Stimulated activated CD4-positive, alpha-beta T cell treated with anti-CD3 and anti-CD28 coated beads, Interleukin-15, amount 100 ng/mL, for 48 hours (primary cell): ENCODE results near the gene PLP2.
A peak's percentile ranks its signal among the peaks of the same experiment; 100 is the strongest.

Source experiments
- DNase-seq, 2 donors: peaks; one replicate each; pipeline ENCODE4 v3.0.0-alpha.2; 2020; ENCODE audit warnings: low read depth in 2 of 2

PLP2 gene

GRCh38 chrX:49186125-49187027 lies 14.7 kb downstream of the PLP2 start, which contains the start of gene PRICKLE3:
Gene PRICKLE3 (minus strand): TSS chrX:49186373. CDS start chrX:49186297, 76 bp downstream.
- DNase-seq, result peak in 1 of 2 donors; percentile 69

DNA sequence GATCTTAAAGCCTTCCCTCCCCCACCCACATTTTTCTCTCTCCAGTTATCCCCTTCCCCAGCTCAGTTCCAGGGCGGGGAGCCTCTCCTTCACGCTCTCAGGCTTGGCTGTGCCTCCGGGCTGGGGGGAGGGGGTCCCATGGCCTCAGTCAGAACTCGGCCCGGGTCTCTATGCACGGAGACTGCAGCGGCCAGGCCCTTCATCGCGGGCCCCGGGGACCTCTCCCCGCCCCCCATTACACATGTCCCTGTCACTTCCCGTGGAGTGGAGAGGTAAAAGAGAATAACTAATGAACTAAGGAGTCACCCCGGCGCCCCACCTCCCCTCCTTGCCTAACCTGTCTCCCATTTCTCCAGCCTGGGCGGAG lies 15.3 kb downstream of the PLP2 start:
- no peak for DNase-seq

DNA sequence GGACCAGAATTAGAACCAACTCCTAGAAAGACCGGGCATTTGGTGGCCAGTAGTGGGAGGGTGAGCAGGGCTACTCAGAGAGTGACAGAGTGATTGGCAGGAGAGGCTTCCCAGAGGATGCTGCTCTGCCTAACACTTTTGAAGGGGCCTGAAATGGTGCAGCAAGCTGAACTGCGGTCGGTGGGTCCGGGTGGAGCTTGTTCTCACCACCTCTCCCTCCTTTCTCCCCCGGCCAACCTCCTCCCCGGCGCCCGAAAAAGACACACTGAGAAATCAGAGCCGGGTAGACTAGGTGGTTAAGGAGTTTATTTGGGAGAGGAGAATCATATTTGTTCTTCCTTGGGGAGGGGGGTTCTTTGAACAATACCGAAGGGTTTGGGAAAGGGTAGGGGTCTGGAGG lies 15.8 kb downstream of the PLP2 start:
- no peak for DNase-seq

DNA sequence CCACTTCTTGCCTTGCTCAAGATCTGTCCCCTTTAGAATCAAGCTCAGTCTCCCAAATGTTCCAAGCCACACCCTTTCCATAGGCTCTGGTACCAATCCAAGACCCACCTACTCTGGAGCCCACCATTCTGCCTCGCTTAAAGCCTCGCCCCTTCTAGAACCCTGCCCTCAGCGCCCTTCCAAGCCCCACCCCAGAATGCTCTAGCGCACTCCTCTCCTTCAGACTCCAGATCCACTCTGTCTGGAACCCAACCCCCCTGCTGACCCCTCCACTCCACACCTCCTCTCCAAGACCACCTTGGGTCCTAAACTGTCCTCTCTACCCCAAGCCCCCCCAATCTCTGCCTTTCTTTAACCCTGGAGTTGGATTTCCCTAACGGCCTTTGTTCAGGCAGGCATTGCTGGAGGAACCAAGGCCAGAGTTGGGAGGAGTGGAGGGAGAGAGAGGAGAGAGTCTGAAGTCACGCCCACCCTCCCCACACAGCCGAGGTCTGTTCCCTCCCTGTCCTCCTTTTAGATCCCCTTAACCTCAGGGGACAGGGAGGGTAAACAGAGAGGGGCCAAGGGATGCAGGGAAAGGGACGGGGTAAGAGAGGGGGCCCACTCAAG lies 16.9 kb downstream of the PLP2 start:
- no peak for DNase-seq

GRCh38 chrX:49189606-49190005 lies 17.9 kb downstream of the PLP2 start:
- no peak for DNase-seq

GRCh38 chrX:49190821-49191573 lies 19.3 kb downstream of the PLP2 start:
- DNase-seq, result peak; percentile 75 to 80

DNA sequence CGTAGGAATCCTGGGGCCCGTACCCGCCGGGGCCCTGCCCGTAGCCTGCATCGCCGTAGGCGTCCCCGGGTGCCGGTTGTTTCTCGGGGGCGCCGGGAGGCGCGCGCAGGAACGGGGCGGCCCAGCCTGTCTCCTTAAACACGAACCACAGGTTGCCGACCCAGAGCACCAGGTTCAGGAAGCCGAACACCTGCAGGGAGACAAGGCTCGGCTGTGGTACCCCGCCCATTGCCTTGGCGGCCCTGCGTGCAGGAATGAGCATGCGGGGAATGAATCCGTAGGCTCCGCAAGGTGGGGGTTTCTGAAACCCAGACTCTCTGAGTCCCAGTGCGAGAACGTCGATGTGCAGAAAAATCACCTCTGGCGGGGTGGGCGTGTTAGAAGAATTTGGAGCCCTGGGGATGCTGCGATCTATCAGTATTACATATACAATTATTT lies 19.9 kb downstream of the PLP2 start:
- DNase-seq, result no peak

GRCh38 chrX:49192722-49193328 lies 21.1 kb downstream of the PLP2 start:
- DNase-seq, result no peak

- no peak for DNase-seq
Observed at GRCh38 chrX:49193542-49193964, 21.9 kb downstream of the PLP2 start.

DNA sequence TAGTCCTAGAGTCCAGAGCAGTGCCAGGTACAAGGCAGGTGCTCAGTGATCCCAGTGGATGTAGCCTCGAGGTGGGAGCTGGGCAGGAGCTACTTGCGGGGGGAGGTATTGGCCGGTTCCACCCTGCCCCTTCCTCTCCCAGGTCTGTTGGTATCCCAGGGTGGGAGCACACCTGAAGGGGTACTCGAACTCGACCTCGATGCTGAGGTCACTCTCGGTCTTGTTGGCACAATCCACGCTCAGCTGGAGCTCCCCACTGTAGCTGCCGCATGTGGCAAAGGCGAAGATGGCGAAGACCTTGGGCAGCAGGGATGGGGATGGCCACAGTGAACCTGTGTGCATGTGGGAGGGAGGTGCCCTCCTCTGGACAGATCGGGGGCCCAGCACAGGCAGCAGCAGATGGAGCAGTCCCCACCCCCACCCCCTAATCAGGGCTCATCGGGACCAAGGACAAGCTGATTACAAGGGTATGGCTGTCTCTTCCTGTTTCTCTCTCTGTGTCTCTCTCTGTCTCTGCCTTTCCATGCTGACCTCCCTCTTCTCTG lies 25.9 kb downstream of the PLP2 start:
- no peak for DNase-seq

GRCh38 chrX:49198540-49199314 lies 27.0 kb downstream of the PLP2 start:
- no peak for DNase-seq

GRCh38 chrX:49199315-49199595 lies 27.6 kb downstream of the PLP2 start:
- DNase-seq, result no peak

- peak; percentile 77 to 78 for DNase-seq
Observed at GRCh38 chrX:49199906-49200771, 28.4 kb downstream of the PLP2 start, which contains the start of gene SYP. Gene SYP (minus strand): TSS chrX:49200193. CDS start chrX:49200186, 7 bp downstream.

GRCh38 chrX:49202022-49202421 lies 30.3 kb downstream of the PLP2 start:
- no peak for DNase-seq

DNA sequence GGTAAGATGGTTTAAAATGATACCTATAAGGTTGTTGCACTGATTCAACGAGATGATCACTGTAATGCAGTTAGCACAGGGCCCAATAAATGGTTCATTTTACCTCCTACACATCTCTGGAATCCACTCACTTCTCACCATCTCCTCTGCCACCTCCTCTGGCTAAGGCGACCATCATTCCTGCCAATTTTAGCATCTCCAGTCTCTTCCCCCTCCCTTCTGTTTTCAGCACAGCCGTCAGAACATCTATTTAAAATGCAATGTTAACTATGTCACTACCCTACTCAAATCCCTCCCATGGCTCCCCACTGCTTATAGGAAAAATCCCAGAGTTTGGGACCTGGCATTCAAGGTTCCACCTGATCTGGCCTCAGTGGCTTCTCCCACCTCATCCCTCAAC lies 31.8 kb downstream of the PLP2 start:
- no peak for DNase-seq

DNA sequence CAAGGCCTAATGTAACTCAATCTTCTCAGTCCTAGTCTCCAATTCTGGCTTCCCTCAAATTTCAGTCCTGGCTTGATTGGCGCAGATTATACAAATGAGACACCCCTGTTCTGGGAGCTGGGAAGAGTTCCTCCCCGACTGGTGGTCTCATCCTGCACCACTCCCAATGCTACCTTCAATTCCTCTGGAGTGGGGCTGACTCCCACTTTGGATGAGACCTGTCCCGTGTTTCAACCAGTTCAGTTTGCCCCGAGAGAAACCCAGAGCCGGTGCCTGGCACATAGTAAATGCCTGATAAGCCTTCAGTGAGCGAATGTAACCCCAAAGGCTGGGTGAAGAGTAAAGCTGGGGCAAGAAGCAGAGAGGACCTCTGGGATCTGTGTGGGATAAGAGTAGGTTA lies 32.3 kb downstream of the PLP2 start:
- DNase-seq, result no peak

DNA sequence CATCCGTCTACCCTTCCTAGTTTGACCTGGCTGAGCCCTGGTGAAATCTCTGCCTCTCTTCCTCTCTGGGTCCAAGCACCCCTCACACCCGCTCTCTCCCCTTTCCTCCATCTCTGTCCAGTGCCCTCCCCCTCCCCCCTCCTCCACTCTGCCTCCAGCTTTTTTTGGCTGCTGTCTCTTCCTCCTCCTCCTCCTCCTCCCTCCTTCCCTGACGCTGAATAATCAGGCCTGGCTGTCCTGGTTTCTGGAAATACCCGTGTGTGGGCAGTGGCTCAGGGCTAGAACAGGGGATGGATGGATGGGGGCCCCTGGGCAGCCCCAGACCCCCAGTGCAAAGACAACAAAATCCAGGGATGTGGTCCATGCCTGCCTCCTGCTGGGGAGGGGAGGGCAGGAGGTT lies 33.0 kb downstream of the PLP2 start:
- DNase-seq, result no peak

DNA sequence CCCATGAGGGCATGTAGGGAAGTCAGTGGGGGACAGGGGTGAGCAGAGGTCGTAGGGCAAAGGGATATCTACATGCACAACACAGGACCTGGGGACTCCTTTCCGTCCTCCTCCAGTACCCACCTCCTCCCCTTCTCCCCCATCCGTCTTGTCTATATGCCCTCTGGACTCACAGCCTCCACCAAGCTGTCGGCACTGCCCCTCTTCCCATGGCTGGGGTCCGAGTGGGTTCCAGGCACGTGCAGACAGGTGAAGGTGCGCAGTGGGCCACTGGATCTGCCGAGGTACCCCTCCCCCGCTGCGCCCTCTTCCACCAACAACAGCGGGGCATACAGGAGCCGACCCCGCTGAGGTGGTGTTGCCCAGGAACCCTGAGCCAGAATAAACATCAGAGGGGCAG lies 33.7 kb downstream of the PLP2 start:
- DNase-seq, result no peak

- DNase-seq, result no peak
Observed at GRCh38 chrX:49206543-49206942, 34.8 kb downstream of the PLP2 start.

GRCh38 chrX:49208399-49208798 lies 36.7 kb downstream of the PLP2 start:
- no peak for DNase-seq
